GM18511 (cell line): ENCODE measurements around the gene CHST11.

Experiments
- ATAC-seq: cut with Tn5 transposase; IDR thresholded peaks from one replicate; pipeline ENCODE4 v1.9.1; 2021; ENCODE audit warnings: mild to moderate bottlenecking, moderate library complexity; ENCODE audit not compliant: unreplicated experiment

CHST11 gene

DNA sequence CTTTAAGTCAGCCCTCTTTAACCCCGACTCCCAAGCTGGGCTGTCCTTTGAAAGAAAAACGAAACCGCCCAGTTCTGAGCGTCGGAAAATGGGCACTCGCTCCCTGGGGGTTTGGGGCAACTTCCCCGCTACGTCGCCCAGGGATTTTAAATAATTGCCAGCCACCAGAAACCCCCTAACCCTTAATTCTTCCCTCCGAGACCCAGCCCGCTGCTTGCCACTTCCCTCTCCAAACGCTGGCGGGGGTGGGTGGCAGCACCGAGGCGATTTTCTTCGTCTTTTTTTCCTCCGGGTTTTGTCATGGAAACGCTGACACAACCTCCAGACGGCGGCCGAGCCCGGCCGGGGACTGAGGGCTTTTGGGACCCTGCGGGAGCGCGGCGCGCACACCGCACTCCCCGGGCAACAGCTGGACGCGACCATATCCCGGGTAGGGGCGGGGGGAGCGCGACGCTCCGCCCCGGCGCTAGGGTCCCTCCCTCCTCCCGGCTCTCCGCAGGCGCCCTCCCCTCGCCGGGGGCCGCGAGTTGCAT lies at the start of gene CHST11:
CHST11 (plus strand) TSS at position 532 of the 533 bp plus-strand sequence.
- peak; percentile 75 for ATAC-seq

DNA sequence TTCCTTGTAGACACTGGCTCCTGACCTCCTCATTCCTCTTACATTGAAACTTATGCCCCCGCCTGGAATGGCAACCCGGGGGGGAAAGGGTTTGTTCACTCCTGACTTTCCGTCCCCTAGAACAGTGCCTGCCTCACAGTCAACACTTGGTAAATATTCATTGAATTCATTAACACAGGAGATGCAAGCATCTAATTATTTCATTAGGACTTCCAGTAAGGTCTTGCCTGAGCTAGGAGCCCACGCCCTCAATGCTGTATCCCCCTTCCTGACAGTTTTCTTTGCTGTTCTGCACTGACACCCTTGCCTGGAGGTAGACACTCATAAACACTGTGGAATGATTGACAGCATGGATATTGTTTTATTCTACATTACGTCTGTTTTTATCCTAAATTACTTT lies 49.3 kb upstream of the CHST11 start:
- ATAC-seq, result no peak

DNA sequence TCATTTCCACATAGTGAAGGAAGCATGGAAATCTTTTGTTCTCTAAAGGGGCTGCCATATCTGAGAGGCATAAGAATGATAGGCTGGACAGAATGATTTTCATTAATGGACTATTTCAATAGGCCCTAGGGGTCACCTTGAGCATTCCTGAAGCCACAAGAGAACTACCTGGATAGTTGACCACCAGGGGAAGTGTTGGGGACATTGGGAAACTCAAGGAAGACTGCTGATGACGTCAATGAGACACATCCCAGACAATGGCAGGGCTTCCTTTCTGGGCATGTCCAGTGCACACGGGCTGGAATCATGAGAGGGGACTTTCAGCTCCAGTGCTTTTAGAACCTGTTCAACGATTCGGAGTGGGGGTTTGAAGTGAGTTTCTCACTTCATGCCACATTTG lies 48.8 kb upstream of the CHST11 start:
- ATAC-seq, result no peak

DNA sequence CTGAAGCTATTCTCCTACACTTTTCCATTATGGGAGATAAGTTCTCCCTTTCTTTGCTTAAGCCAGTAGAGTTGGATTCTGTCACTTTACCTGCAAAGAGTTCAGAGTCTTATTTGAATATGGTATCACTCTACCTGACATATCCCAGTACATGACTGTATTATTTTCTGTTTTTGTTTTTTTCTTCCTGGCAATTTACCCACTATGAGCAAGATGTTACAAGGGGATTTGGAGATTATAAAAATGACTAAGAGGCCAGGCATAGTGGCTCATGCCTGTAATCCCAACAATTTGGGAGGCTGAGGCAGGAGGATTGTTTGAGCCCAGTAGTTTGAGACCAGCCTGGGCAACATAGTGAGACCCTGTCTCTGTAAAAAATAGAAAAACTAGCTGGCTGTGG lies 46.4 kb upstream of the CHST11 start:
- ATAC-seq, result no peak

DNA sequence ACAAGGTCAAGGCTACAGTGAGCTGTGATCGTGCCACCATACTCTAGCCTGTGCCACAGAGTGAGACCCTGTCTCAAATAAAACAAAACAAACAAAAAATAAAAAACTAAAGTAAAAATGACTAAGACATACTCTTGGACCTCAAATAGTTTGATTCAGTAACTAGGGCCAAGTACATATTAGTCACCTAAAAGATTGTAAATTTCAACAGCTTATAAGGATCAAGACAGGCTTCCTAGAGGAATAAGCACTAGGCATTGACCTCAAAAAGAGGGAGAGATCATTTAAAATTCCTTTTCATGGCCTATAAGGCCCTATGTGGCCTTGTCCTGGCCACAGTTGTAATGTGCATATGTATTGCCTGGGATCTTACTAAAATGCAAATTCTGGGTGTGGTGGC lies 46.0 kb upstream of the CHST11 start:
- ATAC-seq, result no peak

DNA sequence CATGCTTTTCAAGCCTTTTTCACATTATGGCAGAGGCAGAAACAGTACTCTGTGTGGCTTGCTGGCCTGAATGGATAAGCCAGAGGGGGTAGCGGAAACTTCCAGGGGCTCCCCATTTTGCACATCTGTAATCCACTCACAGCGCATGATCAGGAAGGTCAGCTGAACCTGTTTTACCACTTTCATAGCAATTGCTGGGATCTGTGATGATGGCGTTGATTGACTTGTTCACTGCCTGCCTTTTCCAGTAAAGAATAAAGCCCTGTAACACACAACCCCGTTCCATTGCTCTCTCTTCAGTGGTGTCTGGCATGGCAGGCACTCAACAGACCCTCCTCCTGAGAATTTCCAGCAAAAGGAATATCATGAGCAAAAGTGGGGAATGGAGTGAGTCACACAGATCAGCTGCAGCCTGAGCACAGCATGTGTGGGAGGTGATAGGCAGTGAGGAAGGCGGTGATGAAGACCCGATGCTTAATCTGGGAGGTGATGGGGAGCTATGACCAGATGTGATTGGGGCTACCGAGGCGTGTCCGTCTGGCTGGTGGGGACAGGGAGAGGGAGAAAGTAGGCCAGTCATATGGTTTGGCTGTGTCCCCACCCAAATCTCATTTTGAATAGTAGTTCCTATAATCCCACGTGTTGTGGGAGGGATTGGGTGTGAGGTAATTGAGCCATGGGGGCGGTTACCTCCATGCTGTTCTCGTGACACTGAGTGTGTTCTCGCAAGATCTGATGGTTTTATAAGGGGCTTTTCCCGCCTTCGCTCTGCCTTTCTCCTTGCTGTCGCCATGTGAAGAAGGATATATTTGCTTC lies 44.7 kb upstream of the CHST11 start:
- no peak for ATAC-seq

DNA sequence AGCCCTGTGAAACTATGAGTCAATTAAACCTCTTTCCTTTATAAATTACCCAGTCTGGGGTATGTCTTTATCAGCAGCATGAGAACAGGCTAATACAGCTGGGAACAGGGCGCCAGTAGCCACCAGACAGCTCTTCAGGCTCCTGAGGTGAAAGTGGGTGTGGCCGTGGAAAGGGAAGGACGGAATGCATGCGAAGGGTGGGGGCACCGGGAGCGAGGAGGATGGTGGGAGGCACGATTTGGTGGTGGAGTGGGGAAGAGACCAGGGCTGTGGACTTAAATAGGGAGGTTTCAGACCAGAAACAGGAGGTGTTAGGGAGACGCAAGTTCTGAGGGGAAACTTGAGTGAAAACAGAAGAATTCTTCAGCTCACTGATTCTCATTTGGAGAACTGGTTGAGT lies 44.1 kb upstream of the CHST11 start:
- no peak for ATAC-seq

DNA sequence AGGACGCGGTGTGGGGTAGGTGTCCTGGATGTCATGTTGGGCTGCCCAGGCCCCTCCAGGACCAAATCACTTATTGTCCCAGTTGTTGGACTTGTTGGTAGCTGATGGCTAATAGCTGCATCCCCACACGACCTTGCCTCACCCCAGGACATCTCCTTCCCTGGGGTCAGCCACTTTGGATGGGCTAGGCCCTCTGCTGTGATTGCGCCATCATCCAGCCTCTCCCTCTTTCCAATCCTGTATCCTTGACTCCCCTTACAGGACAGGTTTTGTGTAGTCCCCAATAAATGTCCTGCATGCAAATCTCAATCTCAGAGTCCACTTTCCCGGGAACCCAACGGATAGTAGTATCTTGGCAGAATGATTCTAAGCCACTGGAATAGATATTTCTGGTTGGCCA lies 43.4 kb upstream of the CHST11 start:
- ATAC-seq, result no peak

DNA sequence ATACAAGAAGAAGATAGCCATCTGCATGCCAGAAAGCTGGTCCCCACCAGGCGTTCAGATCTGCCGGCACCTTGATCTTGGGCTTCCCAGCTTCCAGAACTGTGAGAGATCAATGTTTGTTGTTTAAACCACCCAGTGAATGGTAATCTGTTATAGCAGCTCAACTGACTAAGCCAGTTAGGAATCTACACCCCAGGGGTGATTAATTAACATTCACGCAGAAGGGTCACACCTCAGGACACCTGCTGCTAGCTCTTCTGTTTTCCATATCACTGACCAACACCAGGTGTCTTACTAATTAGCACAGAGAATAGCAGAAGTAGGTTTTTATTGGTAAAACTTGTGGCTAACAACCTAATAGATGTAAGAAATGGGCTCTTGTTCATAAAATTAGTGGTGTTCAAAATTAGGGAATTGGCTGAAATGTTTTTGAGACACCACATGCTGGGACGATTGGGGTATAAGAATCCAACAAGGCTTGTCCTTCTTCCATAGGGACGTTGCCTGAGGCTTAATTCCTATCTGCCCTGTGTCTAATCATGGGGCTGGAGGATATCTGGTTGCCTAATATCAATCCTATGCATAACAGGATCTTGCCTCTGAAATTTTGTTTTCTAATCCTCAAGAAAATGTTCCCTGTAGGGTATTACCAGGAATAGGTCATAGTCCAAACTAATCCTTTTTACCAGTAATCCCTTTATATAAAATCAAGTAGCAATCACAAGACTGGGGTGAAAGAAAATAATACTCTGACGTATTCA lies 42.0 kb upstream of the CHST11 start:
- ATAC-seq, result no peak

DNA sequence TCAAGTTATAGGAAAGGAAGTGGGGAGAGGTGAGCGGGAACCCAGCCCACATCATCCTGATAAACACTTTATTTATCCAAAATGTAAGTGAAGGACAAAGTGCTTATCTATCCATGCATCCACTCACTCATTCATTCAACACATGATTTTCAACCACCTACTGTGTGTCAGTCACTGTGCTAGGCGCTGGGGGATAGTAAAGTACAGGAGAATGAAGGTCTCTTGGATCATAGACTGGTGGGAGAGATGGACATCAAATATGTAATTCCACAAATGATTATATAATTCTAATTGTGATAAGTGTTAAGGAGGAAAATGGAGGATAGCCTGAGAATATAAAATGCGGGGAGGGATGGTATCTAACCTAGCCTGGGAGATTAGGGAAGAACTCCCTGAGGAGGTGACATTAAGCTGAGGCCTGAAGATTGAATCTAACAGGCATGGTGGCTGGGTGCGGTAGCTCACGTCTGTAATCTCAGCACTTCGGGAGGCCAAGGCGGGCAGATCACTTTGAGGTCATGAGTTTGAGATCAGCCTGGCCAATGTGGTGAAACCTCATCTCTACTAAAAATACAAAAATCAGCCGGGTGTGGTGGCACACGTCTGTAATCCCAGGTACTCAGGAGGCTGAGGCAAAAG lies 41.3 kb upstream of the CHST11 start:
- ATAC-seq, result no peak

DNA sequence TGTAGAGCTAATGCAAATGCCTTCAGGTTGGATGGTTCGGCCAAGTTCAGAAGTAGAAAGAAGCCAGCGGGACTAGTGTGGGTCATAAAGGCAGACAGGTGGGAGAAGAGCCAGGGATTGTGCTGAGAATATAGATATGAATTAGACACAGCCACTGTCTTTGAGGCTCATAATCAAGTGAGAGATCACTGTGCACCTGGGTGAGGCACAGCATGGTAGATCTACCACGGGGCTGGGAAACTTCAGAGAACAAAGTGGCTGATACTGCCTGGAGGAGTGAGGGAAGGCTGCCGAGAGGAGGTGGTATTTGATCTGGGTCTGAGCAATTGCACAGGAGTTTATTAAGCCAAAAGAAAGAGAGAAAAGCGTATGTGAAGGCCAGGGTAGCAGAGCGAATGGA lies 40.6 kb upstream of the CHST11 start:
- ATAC-seq, result no peak

DNA sequence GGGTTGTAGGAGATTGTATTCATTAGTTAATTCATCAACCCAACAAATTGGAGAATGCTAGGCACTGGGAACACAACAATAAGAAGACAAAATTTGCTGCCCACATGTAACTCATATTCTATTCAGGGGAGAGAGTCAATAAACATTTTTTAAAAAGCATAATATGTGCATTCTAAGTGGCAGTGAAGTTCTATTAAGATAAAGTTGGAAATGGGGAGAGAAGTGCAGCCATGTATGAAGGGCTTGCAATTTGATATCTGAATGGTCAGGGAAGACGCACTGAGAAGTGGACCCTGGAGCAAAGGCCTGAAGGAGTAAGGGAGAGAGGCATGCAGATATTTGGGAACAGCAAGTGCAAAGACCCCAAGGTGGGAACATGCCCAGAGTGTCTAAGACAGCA lies 40.2 kb upstream of the CHST11 start:
- ATAC-seq, result no peak

DNA sequence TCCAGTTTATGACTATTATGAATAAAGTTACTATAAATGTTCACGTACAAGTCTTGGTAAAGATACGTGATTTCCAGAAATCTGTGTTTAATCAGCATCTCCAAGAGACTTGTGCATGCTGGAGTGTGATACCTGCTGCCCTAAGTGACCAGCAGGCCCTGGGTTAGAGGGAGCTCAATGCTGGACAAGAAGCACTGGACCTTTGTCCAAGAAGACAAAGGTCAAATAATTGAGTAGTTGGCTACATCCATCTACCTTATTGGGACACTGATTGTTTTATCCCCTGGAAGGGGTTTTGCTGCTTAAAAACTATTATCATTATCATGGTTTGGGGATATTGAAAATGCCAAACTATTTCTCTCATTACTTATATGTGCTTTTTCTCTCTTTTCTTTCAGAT lies 37.0 kb upstream of the CHST11 start:
- ATAC-seq, result no peak

DNA sequence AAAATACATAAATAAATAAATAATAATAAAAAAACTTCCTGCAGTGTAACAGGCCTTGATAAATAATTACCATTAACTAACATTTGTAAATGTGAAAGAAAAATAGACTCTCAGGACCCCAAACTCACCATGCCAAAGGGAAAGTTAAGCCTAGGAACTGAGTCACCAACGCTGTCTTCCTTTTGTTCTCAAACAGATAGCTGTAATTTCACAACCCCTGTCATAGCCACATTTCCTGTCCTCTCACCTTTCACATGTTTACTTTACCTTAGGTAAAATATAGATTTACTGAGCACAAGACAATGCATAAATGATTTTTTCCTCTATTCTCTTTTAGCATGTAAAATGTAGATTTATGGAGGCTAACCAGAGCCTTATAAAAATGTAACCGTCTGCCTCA lies 35.9 kb upstream of the CHST11 start:
- ATAC-seq, result no peak

DNA sequence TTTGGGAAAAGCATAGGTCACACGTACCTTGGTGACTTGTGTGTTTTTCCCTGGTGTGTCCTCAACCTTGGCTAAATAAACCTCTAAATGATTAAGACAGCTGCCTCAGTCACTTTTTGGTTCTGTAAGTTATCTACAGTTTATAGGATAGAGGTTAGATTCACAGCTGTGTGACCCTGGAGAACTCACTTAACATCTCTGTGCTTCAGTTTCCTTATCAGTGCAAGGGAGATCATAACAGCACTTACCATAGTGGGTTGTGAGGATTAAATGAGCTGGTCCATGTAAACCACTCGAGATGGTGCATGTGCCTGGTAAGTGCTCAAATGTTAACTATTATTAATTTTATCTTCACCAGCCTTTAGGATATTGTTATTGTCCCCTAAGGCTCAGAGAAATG lies 35.4 kb upstream of the CHST11 start:
- no peak for ATAC-seq

DNA sequence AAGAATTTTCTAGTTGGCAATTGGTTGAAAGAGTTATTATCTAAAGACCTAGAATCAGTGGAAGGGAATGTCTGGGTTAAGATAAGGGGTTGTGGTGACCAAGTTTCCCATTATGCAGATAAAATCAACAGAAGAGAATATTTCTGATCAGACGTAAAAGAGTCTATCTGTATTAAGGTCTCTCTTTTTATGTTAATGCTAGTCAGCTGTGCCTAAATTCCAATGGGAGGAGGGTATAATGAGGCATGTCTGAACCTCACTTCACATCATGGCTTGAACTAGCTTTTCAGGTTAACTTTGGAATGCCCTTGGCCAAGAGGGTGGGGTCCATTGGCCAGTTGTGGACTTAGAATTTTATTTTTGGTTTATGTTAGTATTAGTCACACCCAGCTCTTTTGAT lies 34.3 kb upstream of the CHST11 start:
- ATAC-seq, result no peak

DNA sequence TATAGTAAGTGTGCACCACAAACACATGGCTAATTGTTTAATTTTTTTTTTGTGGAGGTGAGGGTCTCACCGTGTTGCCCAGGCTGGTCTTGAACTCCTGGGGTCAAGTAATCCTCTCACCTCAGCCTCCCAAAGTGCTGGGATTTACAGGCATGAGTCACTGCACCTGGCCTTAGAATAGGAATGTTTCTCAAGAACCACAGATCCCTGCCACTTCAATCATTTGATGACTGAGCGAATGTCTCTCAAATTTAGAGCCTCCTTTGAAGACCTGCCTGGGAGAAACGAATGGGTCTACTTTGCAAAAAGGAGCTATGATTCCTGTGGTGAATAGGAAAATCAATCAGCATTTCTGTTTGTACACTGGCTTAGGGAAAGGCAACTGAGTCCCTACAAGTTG lies 33.5 kb upstream of the CHST11 start:
- ATAC-seq, result no peak

DNA sequence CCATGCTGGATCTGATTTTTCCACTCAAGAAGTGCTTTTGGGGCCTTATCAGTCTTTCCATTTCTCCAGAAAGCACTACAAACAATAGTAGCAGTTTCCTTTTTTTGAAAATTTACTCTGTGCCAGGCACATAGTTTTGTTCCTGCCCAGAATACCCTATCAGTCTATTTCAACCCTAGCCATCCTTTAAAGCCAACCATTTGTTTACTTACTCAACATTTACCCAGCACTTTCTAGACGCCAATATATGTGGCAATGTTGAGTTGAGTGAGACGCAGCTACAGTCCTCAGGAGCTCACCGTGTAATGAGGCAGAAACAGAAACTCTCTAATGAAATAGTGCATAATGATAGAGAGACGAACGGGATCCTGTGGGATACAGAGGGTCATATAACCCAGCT lies 32.9 kb upstream of the CHST11 start:
- no peak for ATAC-seq

DNA sequence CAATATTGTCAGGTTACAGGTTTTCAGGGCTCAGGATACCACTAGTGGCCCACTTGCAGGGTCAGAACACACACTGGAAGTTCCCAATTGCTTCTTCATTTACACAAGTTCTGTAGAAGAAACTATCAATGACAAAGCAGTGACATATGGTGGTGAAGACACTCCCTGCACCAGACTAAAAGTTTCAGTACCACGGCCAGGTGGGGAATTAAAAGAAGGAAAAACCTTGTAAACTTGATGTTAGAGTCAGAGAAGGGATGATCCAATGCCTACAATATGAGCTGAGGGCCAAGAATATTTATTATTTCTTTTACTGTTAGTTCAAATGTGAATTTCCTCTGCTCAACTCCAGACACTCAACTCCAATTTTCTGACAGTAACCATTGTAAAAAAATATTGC lies 31.8 kb upstream of the CHST11 start:
- ATAC-seq, result no peak

DNA sequence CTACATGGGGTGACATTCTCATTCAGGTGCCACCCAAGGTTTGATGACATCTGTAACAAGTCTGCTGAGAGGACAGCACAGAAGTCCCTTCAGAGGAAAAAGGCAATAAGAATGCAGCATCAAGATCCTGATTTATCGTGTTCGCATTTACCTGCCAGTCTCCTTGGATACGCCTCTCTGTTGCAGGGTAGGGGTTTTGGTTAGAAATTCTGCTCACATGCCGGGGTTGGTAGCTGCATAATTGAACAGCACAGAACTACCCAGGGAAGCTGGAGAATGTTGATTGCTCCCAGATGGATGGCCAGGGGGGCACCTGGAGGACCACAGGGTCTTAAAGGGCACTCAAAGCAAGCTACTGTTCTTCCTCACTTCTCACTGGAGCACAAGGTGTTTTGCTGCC lies 31.1 kb upstream of the CHST11 start:
- no peak for ATAC-seq

DNA sequence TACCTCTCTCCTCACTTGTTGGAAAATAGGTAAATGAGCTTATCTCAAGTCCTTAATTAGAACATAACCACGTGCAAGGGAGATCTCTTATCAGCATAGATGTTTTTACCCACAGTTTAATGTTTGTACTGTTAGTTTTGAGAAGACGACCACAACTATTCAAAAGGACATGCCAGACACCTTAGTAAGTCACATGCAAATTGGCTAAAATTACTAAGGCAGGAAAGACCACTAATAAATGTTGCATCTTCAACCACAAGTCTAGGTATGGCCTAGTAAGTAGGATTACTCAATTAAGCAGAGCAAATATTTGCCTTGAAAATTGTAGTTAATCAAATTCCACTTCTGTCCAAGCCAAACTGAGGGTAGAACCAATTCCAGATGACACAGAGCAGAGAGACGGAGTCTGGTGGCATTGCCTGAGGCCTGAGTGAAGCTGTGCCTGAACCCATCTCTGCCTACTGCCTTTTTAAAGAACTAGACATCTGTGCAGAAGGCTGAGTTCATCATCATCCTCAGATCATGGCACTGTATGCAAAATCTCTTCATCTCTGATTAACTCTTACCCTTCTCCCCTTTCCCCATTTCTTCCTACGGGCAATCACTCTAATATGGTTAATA lies 29.7 kb upstream of the CHST11 start:
- ATAC-seq, result no peak
